DMS114 treated with DMSO at 0.1 percent for 48 hours (cell line): ENCODE results near the gene FAM222A.

ENCODE experiments used
- DNase-seq: peaks from one replicate; lab custom pipeline; 2025; ENCODE audit not compliant: unreplicated experiment; lab: John Stamatoyannopoulos, UW

The FAM222A gene

DNA sequence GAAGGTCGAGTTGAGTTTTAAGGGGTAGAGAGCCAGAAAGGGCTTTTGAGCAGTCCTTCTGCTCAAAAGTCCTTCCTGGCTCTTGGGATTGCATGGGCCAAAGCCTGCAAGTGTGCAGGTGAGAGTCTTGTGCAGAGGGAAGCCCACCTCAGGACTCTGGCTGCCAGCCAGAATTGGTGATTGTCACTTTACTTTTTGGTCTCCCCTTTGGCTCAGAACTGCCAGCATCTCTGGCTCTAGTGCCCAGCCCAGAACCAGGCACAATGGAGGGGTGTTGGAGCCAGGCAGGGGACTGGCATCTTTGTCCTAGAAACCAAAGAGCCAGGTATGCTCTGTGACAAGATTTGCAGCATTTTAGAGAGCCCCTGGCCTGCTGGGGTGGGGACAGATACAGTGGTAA, 23.5 kb downstream of the FAM222A start:
- DNase-seq, result no peak

DNA sequence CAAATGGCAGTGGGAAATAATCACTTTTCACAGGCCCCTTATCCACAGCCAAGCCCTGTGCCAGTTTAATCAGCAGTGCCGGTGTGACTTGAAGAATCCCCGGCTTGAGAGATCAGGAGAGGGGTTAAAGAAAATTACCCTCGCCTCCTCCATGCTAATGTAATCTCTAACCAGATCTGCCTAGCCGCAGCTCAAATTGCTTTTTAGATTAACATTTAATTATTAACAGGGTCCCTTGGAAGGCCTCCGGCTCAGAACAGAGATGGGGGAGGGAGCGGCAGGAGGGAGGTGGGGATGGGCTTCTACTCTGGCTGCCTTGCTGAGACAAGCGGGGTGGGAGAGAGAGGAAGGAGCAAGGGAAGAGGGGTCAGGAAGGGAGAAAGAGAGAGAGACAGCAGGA, 24.0 kb downstream of the FAM222A start:
- DNase-seq, result no peak

DNA sequence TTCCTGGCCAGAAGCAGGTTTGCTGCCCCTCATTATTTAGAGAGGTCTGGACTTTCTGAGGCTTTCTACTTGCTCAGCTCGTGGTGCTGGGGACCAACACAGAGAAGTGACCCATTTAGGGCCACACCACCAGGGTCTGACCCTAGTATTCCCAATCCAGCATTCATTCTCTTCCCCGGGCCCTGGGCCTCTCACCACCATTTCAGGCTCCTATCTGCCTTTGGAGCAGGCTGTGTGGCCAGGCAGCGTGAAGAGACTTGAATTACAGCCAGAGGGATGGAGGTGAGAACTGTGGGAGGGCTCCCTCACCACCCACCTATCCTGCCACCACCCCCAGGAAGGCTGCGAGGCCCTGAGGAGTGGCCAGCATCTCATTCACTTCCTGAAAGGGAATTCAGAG, 24.6 kb downstream of the FAM222A start:
- no peak for DNase-seq

GRCh38 chr12:109738878-109739665, 25.4 kb downstream of the FAM222A start:
- no peak for DNase-seq

DNA sequence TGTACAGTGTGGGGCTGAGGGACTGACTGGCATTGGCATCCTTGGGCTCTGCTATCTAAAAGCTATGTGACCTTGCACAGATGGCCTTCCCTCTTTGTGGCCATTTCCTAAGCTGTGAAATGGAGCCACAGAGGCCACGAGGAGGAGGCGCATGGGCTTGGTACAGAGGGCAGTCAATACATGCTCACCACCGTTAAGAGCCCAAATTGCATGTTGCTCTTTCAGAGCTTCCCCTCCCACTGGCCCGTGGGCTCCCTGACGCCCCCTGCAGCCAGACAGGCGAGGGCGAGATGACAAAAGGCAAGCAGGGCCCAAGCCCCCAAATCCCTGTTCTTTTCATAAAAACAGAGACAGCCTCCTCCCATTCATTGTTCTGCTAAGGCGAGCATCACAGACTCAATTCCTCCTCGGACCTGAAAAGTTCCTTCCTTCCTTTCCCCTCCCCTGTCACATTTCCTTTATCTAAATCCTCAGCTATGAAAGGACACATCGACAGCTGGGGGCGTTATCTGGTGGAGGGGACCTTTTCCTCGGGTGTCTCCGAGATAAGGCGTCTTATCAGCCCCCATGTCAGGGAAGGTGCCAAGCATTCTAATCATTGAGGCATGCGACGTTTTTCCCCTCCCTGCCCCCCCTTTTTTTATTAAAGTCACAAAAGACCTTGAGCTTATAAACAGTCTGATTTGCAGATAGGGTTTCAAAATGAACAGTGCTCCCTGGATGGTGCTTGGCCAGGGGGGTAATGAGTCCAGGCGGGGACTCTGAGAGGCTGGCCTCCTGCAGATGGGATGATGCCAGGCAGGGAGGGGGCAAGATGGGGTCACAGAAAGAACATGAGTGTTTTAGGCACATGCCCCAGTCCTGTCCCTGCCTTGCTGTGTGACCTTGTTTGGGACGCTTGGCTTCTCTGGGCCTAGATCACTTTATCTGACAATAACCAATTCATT, 26.4 kb downstream of the FAM222A start:
- DNase-seq, result no peak

GRCh38 chr12:109740694-109741245, 27.1 kb downstream of the FAM222A start:
- DNase-seq, result no peak

DNA sequence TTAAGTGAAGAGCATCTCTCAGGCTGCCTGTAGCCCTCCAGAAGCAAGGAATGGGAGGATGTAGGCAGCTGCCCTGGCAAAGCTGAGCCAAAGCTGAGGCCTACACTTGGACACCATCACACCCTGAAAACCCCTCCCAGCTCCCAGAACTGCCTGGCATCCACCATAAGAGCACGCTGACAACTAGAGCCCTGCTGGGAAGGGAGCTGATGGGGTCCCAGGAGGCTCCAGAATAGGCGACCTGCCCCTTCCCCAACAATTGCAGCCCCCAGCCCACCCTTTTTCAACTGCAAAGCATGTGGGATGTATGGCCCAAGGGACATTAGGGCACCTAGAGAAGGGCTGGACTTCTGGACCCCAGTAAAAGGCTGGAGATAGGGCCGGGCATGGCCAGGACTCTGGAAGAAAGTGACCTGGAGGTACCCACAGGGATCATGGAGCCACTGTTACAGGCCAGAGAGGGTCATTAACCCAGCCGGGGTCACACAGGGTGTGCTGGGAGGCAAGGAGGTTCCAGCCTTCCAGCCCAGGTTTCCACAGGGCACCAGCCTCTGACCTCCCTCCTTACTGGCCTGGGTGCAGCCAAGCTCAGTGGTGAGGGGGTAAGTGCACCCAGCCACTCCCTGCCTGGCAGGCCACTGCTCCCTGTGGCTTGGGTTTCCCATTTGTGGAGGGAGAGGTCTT, 27.8 kb downstream of the FAM222A start:
- no peak for DNase-seq

DNA sequence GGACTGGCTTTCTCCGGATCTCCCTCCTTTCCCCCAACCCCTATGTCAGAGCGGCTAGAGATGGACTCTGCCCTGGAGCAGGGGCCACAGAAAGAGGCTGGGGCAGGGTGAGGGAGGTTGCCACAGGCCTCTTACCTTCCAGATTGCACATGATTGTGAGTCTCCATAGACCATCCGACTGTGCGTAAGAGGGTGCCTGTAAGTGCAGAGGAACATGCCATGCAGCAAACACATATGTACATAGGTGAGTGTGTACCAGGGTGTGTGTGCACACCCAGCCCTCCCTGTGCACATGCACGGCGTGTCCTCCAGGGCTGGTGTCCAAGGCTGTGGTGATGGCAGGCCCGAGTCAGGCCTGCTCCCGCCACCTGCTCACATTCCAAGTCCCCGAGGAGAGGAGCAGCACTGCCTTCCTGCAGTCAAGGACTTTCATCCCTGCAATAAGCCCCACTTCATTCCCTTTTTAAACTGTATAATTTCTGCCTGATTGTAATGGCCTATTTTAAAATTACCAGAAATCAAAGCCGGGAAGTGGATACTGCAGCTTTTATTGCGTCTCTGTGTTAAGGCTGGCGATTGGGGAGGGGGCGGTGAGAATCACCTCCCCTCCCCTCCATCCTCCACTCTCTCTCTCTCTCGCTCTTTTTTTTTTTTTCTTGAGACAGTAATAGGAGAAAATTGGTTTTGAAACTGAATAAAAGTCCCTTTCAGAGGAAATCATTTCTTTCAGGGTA, 28.5 kb downstream of the FAM222A start:
- DNase-seq, result no peak

GRCh38 chr12:109743076-109743910, 29.7 kb downstream of the FAM222A start:
- DNase-seq, result no peak

DNA sequence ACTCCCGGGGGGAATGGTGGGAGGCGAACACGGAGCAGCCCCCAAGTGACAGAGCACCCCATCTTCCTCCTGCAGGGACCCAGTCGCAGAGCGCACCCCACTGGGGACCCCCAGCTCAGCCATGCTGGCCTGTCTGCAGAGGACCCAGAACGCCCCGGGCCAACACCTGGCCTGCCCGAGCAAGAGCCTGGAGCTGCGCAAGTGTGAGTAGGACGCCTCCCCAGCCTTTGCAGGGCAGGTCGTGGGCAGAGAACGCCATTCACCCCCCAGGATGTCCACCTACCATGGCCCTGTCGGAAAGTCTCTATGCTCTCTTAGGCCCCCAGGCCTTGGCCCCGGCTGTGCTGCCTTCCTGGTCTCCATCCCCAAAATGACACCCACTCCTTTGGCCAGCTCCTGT, 30.4 kb downstream of the FAM222A start:
- DNase-seq, result no peak

DNA sequence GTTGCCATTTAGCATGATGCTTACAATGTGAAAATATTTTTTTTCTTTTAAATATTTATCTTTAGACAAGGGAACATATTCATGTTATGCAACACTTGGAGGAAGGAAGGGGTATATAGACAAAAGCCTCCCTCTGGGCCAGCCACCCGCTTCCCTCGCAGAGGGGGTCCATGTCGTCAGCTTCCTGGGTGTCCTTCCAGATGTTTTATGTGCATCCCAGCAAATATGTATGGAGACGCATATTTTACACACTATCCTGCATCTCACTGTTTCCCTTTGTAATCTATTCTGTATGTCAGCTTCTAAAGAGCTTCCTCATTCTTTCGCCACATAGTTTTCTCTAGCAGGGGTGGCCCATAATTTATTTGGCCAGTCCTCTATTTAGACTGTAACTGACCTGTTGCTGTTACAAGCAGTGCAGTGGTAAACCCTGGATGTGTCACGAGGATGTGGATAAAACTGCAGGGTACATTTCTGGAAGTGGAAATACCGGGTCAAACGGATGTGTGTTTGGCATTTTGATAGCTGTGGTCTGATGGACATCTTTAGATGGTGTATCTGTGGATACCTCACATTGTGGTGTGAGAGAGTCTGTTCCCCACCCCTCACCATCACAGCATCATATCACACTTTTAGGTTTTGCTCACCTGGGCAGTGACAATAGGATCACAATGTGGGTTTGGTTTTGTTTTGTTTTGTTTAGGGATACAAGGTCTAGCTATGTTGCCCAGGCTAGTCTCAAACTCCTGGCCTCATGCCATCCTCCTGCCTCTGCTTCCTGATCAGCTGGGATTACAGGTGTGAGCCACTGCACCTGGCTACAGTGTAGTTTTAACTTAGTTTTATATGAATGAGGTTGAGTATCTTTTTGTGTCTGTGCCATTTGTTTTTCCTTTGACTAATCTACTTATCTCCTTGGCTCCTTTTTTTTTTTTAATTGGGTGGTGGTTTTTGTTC, 31.6 kb downstream of the FAM222A start:
- no peak for DNase-seq

- no peak for DNase-seq
Measured at GRCh38 chr12:109752117-109753053, 38.8 kb downstream of the FAM222A start.

- DNase-seq, result no peak
Measured at GRCh38 chr12:109753054-109753401, 39.4 kb downstream of the FAM222A start.

DNA sequence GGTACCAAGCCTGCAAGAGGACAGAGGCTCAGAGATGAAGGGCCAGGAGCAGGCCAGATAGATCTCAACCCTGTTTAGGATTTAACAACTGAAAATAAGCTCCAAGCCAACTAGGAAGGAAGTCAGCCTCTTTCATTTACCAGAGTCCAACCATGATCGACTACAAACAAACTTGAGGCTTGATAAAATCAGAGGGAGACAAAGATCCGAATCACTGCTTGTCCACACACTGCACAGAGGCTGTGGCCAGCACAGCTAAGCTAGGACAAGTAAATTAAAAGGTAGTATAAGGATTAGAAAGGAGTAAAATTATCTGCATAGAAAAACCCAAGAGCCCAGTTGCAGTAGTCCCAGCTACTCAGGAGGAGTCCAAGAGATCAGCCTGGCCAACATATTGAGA, 40.3 kb downstream of the FAM222A start:
- DNase-seq, result no peak

GRCh38 chr12:109756457-109756856, 42.8 kb downstream of the FAM222A start:
- no peak for DNase-seq

DNA sequence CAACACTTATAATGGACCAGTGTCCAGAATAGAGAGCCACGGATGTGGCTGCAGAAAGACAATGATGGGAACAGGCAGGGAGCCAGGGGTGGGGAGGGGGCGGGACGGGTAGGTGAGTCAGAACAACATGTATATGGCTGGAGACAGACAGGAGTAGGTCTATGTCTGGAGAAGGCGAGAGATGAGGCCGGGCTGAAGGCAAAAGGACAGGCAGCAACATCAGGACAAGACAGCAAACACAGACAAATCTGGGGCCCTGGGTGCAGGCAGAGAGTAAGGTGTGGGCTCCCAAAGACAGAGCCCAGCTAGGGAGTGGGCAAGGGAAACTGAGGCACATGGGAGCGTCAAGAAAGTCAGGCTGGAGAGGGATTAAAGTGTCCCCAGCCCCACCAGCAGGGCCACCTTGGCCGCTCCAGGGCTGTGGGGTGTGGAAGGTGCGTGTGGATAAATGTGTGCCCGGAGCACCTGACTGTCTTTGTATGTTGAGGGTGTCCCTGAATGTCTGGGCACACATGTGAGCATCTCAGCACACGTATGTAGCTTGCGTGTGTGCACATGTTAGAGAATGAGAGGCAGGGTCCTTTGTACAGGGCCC, 44.1 kb downstream of the FAM222A start:
- no peak for DNase-seq
